NCI-H2081 (cell line): Measurements from ENCODE around the gene ABHD6.
"Not testable (repeated sequence)": the region's sequence is repeated elsewhere in the genome, so short reads cannot be mapped to it uniquely, and the experiment has no call there.

Source experiments
- DNase-seq, 2 experiments: peaks; one replicate each; lab custom pipeline; 2025; lab: John Stamatoyannopoulos, UW

ABHD6 gene

DNA sequence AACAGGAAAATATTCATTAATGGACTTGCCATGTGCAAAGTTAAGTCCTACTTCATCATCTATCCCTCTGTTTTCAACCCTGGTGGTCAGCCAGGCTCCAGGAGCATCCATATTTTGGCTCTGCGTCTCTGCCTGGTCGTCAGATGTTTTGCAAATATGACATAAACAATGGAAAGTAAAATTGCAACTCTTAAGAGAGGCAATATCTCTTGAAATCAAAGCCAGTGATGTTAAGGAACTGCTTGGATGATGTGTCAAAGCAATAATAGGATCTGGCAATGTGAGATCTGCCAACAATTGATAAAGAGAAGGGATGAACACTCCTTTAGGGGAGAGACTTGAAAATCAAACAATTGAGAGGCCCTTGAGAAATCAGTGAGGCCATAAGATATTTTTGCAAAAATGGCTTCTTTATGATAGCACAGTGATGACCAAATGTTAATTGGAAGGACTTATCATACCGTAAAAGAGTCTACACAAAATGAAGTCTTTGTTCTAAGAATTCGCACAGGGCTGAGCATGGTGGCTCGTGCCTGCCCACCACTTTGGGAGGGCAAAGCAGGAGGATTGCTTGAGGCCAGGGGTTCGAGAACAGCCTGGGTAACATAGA is 6.5 kb downstream of the ABHD6 start:
- no peak for DNase-seq

DNA sequence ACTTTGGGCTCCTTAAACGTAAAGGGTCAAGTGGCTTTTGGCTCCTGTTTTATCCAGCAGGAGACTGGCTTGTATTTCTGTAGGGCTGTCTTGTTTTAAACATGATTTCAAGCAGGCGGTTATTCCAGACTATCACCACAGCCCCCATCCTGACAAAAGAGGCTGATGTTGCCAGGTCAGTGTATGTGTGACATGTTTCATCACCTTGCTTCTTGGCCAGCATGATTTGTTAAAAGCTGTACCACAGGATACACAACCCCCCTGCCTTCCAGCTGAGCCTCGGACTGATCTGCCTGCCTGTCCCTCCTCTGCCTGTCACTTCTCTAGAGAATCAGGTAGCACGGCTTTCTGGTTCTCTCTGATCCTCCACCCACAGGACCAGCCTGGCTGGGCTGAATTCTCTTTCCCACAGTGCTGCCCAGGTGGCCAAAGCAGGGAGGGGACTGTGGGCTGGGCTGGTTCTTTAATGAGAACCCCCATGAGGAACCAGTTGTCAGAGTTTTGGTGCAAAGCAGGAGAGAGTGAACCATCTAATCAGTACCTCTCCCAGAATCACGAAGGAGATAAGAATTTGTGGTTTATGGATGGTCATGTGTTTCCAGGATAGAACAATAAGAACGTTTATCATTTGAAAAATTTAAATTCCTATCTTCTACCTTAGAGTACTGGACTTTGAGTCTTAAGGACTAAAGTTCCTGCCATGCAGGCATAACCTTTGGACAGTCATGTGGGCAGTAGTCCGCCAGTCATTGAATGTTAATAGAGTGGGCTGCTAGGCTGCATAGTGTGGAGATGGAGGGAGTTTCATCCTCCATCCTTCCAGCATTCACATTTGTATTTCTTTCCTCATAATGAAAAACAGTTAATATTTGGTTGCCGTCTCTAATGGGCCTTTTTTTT is 8.8 kb downstream of the ABHD6 start:
- no peak for DNase-seq

DNA sequence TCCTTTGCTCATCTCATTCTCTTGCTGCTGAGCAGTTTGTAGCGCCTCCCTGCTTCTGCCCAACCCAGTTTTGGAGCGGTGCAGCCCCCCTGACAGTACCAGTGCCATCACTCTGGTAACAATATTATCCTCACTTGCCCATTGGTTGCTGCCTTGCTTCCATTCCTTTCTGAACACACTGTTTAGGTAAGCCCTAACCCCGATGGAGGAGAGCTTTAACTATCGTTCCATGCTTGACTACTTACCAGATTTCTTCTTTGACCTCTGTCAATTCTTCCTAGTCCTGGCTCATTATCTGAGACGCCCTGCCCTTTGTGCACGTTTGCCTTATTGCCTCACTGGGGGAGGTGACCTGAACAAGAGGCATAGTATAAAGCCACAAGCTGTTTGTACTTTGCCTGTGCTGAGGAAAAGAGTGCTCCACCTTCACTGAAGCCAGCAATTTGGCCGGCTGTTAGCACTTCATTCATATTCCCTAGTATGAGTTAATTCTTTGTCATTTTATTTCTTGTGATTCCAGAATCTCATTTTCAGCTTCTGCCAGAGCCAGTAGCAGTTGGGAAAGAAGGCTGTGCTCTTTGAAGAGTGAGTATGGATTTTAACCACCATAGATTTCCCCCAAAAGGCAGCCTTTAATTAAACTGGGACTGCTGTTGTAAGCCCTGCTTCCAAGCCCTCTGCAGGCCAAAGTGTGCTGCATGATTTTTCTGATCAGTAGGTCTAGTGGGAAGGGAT is 11.9 kb downstream of the ABHD6 start:
- no peak for DNase-seq

DNA sequence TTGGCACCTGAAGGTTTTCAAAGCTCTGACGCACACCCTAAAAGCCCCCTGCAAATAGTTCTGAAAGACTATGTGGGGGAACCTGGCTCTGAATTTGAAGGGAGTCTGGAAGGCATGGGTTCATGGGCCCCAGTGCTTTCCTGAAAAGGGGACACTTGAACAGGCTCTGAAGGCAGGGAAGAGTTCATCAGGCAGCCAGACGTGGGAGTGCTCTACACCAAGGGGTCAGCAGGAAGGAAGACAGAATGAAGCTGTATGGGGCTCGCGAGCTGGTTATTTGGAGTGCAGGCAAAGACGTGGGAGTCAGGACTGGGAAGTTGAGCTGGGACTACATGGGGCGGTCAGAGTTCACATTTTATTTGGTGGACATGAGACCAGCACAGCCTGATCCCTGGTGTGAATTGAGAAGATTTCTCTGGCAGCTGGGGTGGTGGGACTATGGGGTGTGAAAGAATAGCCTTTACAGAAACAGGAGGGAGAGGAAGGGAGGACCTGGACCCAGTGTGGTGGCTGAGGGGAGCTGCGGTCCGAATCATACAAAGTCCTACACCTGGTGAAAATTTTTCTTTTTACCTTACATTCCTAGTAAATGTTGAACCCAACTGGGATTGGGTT is 12.6 kb downstream of the ABHD6 start:
- no peak for DNase-seq

DNA sequence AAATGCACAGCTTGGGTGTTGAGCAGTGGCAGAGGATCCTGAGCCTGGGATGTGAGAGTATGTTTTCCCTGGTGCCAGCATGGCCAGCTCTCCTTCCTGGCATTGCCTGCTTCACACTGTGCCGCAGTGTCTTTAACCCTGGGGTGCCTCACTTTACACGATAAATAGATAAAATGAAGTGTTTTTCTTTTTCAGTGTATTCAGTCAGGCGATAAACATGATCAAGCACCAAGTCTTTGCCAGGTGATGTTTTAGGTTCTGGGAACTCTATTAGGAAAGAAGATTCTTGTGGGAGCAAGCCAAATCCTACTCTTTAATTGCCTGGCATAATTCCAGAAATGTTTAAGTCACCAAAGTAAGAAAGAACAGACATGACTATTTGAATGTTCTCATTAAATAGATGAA is 14.0 kb downstream of the ABHD6 start:
- DNase-seq = no peak

DNA sequence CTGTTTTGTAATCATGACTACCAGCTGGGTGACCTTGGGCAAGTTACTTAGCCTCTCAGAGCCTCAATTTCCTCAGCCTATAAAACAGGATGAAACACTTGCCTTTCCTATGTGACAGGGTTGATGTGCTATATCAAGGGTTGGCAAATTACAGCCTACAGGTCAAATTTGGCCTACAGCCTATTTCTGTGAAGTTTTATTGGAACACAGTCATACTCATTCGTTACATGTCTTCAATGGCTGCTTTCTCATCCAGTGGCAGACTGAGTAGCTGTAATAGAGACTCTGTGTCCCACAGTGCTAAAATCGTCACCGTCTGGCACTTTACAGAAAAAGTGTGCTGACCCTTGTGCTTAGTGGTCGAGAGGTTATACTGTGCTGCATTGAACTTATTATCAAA is 16.6 kb downstream of the ABHD6 start:
- no peak for DNase-seq

DNA sequence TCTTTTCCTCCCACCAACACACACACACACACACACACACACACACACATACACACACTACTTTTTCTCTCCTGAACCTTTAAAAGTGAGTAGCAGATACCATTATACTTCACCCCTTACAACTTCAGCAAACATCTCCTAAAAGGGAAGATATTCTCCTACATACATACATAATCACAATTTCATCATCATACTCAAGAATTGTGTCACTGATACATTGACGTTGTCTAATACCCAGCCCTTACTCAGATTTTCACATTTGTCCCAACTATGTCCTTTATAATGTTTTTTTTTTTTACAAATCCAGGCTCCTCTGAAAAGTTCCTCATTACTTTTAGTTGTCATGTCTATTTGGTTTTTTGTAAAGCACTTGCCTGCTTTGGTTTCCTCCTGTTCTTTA is 18.5 kb downstream of the ABHD6 start:
- no peak for DNase-seq

DNA sequence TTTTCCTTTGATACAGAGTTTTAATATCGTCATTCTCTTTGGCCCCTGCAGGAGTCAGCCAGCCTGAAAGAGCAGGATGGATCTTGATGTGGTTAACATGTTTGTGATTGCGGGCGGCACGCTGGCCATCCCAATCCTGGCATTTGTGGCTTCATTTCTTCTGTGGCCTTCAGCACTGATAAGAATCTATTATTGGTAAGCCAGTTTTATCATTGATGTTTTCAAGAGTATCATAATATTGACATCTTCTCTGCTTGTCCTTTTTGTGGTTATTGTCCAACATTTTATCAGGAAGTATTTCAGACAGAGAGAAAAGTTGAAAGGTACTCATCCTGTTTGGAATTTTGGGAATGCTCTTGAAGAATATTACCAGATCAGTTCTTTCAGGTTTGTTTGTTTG is 18.9 kb downstream of the ABHD6 start:
- DNase-seq = no peak

DNA sequence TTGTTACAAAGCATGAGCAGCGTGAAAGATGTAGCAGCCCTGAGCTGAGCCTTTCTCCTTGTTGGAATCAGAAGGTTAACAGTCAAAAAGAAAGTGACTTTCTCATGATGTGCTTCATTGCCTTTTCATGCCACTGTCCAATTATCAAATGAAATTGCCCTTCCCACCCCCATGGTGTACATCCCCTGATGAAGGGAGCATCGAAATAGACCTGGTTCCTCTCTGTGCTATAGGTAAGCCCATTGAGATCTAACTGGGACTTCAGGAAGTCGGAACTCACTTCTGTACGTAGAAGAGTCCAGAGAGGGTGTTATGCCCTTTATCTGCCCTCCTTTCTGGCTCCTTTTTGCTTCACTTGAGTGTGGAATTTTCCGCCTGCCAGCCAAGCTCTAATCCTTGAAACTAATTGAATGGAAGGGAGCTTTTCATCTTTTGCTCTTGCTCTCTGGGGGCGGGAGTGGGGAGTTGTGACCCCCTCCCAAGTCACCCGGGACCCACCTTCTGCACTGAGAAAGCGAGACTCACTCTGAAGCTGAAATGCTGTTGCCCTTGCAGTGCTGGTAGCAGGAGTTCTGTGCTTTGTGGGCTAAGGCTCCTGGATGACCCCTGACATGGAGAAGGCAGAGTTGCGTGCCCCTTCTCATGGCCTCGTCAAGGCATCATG is 20.9 kb downstream of the ABHD6 start:
- DNase-seq = no peak

DNA sequence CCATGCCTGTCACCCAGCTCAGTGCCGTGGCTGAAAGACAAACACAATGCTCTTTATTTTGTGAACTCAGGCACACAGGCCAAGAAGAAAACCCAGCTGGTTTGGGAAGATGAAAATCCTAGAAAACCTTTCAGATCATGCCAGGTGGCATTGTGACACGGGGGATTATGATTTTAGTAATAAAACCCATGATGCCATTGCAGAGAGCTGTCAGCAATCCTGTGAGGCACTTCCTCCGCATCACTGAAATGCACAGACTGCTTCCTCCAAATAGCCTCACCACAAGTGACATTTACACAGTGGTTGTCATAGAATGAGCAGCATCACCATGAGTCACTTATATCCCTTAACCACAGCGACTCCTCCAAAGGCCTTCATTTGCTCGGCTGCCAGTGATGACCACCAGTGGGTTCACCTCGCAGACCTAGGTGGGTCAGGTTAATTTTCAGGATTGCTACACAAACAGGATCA is 22.7 kb downstream of the ABHD6 start:
- DNase-seq = no peak

DNA sequence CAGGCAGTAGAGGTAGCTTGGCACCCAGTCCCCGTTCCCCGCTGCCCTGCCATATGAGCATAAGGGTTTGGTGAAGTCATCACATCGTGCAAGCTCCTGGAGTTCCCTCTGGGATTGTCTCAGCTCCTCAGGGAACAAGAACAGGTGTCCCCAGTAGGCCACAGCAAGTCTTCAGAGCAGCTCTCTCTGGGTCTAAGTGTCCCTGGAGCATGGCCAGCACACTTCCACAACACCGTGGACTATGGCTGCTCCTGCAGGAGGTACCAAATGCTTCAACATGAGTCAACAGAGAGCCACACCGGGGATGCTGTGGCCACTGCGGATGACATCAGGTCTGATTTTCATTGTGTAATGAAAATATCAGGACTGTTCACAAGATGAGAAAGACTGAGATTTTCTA is 23.1 kb downstream of the ABHD6 start:
- DNase-seq = no peak

DNA sequence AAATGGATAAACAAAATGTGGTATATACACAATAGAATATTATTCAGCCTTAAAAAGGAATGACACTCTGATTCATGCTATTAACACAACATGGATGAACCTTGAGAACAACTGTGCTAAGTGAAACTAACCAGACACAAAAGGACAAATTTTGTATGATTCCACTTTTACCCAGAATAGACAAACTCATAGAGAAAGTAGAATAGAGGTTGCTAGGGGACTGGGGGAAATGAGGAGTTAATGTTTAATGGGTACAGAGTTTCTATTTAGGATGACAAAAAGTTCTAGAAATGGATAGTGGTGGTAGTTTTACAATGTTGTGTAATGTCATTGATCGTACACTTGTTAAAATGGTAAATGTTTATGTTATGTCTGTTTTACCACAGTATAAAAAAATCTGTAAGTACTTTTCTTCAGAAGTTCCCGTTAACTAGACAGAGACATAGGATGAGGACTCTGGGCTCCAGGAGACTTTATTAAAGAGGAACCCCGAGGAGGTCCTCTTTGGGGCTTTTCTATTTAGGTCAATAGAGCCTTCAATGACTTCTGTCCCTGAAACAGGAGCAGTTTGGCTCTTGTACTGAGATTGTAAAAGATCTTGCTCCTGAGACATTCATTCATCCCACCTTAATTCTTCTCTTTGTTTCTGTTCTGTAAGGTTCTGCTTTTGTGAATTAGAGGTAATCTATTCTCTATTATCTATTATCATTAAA is 24.5 kb downstream of the ABHD6 start:
- DNase-seq = no peak

DNA sequence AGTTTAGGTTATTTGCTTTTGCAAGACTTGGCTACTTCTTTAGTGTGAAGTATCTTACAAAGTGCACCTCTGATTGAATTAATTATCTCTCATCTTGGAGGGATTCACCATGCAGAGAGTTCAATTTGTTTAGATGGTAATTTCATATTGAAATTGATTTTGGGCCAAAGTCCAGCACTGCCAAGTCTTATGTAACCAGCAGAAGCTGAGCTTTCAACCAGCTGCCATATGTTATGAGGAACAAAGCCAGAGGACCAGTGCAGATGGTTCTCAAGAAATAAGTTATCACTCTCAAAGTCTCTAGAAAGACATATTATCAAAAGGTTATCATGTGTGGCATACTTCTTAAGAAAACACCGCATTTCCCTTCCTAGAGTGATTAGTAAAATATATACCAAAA is 29.0 kb downstream of the ABHD6 start:
- no peak for DNase-seq

DNA sequence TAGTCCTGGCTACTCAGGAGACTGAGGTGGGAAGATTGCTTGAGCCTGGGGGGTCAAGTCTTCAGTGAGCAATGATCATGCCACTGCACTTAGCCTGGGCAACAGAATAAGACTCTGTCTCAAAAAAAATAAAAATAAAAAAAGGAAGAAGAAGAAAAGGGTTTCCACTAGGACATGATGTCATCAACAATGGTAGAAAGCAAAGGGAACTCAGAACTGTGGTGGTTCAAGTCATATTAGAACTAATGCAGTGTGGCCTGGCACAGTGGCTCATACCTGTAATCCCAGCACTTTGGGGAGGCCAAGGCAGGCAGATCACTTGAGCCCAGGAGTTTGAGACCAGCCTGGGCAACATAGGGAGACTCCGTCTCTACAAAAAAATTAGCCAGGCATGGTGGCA is 30.0 kb downstream of the ABHD6 start:
- DNase-seq = not testable (repeated sequence)

DNA sequence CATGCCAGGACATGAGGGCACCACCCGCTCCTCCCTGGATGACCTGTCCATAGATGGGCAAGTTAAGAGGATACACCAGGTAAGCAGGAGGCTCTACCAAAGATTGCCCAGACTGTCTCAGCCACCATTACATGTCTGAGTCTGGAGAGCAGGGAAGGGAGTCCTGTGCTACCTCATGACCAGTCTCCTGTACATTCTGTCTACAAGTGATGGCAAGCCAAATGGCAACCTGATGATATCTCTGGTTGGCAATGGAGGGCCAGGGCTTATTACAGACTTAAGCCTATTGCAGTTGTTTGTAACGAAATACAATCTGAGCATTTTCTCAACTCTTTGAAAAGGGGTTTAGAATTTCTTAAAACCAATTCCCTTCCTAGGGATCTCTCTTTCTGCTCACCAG is 31.8 kb downstream of the ABHD6 start:
- DNase-seq = no peak

DNA sequence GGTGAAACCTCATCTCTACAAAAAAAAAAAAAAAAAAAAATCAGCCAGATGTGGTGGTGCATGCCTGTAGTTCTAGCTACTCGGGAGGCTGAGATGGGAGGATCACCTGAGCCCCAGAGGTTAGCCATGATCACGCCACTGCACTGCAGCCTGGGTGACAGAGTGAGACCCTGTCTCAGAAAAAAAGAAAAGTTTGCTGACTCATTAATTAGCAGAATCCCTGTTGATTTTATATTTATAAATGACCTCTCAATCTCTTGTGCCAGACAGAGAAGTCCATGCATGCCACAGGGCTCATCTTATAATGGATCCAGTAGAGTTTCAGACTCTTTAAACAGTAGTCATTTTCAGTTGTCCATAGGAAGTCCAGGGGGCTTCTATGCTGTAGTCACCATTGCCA is 32.9 kb downstream of the ABHD6 start:
- DNase-seq = no peak

DNA sequence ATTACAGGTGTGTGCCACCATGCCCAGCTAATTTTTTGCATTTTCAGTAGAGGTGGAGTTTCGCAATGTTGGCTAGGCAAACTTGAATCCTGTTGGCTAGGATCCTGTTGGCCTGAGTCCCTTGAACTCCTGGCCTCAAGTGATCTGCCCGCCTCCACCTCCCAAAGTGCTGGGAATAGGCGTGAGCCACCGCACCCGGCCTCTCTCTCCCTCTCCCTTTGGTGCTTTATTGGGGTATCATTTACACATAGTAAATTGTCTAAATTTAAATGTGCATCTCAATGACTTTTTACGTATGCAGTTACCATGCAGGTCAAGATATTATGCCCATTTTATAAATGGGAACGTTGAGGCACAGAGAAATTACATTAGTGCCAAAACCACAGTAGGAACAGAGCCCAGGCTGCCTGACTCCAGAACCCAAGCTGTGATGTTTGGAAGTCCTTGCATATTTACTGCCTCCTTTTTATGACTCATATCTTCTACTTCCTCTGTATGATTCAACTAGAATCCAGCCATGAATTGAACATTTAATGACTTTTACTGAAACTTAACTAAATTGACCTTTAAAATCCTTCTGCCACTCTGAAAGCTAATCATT is 34.4 kb downstream of the ABHD6 start:
- no peak for DNase-seq

DNA sequence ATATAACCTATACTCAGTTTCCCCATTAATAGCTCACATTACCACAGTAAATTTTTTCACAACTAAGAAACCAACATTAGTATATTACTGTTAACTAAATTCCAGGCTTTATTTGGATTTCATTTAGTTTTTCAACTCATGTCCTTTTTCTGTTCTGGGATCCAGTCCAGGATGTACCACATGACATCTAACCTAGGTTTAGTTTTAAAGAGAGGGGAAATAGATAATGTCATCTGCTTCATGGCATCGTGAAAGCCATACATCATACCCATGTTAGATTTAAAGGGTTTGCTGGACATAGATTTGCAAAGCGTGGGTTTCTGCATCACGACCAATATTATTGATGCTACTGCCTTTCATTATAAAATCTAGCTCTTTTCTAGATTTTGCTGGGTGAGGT is 35.3 kb downstream of the ABHD6 start:
- DNase-seq = no peak

DNA sequence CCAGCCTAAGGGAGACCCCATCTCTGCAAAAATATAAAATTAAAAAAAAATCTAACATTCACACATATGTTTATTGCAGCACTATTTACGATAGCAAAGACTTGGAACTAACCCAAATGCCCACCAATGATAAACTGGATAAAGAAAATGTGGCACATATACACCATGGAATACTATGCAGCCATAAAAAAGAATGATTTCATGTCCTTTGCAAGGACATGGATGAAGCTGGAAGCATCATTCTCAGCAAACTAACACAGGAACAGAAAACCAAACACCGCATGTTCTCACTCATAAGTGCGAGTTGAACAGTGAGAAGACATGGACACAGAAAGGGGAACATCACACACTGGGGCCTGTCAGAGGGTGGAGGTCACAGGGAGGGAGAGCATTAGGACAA is 35.8 kb downstream of the ABHD6 start:
- not testable (repeated sequence) for DNase-seq

DNA sequence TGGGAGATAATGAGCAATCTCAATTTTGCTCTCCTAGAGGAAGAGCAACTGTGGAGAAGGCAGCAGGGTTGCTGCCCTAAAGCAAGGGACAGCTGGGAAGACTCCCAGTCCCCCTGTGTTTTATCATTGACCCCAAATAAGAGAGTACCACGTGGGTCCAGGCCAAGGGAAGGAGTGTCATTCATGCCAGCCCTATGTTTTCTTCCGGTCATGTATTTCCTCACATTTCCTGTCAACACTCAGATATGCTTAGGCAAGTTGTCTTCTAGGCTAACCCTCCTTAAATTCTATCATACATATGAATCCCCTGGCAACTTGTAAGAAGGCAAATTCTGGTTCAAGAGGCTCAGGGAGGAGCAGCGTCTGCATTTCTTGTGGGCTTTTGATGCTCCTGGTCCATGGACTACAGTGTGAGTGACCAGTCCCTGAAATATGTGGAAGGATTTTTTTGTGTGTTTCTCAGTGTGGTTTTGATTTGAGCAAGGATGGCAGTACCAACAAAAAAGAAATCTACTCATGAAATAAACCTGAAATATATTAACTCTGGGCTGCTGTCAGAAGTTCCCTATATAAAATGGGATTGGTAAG is 36.5 kb downstream of the ABHD6 start:
- DNase-seq = no peak
